HG03558 (cell line): ENCODE measurements around the gene LSM14A.
A peak's percentile ranks its signal among the peaks of the same experiment; 100 is the strongest.
"Not testable (repeated sequence)": the region's sequence is repeated elsewhere in the genome, so short reads cannot be mapped to it uniquely, and the experiment has no call there.

ENCODE experiments used
- ATAC-seq: cut with Tn5 transposase; IDR thresholded peaks from one replicate; pipeline ENCODE4 v1.9.1; 2021; ENCODE audit warnings: moderate number of reproducible peaks; ENCODE audit not compliant: unreplicated experiment; ENCODE audit errors: extremely low read depth

Gene LSM14A

GRCh38 chr19:34171877-34172660 lies at the start of gene LSM14A:
Gene LSM14A, plus strand, starts transcription at chr19:34172504. Its CDS starts 139 bp downstream, at chr19:34172643.
- no peak for ATAC-seq

- no peak for ATAC-seq
Measured at GRCh38 chr19:34124828-34125227, 47.5 kb upstream of the LSM14A start.

GRCh38 chr19:34126966-34127365 lies 45.3 kb upstream of the LSM14A start:
- no peak for ATAC-seq

GRCh38 chr19:34127684-34128189 lies 44.6 kb upstream of the LSM14A start:
- no peak for ATAC-seq

GRCh38 chr19:34128558-34129250 lies 43.6 kb upstream of the LSM14A start:
- ATAC-seq, result no peak

GRCh38 chr19:34131100-34131499 lies 41.2 kb upstream of the LSM14A start:
- no peak for ATAC-seq

GRCh38 chr19:34132145-34132544 lies 40.2 kb upstream of the LSM14A start:
- ATAC-seq, result not testable (repeated sequence)

- ATAC-seq, result not testable (repeated sequence)
Measured at GRCh38 chr19:34132706-34133105, 39.6 kb upstream of the LSM14A start.

GRCh38 chr19:34134190-34135053 lies 37.9 kb upstream of the LSM14A start:
- ATAC-seq, result peak; percentile 85

GRCh38 chr19:34135054-34135800 lies 37.1 kb upstream of the LSM14A start:
- ATAC-seq, result no peak

GRCh38 chr19:34135821-34136611 lies 36.3 kb upstream of the LSM14A start:
- ATAC-seq, result no peak

GRCh38 chr19:34141025-34141424 lies 31.3 kb upstream of the LSM14A start:
- no peak for ATAC-seq

- ATAC-seq, result no peak
Measured at GRCh38 chr19:34142440-34142839, 29.9 kb upstream of the LSM14A start.

- ATAC-seq, result no peak
Measured at GRCh38 chr19:34145741-34146202, 26.5 kb upstream of the LSM14A start.

GRCh38 chr19:34148658-34149185 lies 23.6 kb upstream of the LSM14A start:
- ATAC-seq, result no peak

- ATAC-seq, result no peak
Measured at GRCh38 chr19:34149873-34150272, 22.4 kb upstream of the LSM14A start.

- no peak for ATAC-seq
Measured at GRCh38 chr19:34150558-34150957, 21.7 kb upstream of the LSM14A start.

GRCh38 chr19:34151439-34151838 lies 20.9 kb upstream of the LSM14A start:
- ATAC-seq, result no peak

GRCh38 chr19:34154401-34154800 lies 17.9 kb upstream of the LSM14A start:
- no peak for ATAC-seq
